ENCODE results near the gene UBASH3A. TPM values are rescaled to one million over a fixed set of nuclear protein-coding genes. Genes with fewer than 3 reads are reported as not detected.
"Not testable (repeated sequence)": the region's sequence is repeated elsewhere in the genome, so short reads cannot be mapped to it uniquely, and the experiment has no call there.

UBASH3A gene
- total RNA-seq, 1 donor from 2014 or later, result not detected

DNA sequence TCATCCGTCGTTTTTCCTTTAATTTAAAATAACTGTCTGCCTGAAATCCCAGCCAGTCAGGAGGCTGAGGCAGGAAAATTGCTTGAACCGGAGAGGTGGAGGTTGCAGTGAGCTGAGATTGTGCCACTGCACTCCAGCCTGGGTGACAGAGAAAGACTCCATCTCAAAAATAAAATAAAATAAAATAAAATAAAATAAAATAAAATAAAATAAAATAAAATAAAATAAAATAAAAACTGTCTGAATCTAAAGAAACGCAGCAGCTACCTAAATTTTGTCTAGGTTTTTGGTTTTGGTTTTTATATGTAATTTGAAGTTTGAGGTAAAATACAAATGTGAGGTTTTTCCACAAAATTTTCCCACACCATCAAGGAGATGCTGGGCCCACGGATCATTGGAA lies 5.0 kb downstream of the UBASH3A start:
- DNase-seq (ENCODE audit: low read depth), result not testable (repeated sequence)

DNA sequence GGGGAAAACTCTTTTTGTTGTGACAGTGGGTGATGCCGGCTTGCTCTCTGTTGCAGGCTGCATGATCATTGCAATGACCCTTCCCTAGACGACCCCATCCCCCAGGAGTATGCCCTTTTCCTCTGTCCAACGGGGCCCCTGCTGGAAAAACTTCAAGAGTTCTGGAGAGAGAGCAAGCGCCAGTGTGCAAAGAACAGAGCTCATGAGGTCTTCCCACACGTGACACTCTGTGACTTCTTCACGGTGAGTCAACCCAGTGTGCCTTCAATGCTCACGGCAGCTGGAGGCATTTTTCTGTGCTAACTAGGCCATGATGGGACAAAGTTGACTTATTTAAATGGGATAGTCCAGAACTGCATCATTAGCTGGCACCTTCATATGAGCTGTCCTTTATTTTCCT lies 5.7 kb downstream of the UBASH3A start:
- no peak for DNase-seq (ENCODE audit: low read depth)

DNA sequence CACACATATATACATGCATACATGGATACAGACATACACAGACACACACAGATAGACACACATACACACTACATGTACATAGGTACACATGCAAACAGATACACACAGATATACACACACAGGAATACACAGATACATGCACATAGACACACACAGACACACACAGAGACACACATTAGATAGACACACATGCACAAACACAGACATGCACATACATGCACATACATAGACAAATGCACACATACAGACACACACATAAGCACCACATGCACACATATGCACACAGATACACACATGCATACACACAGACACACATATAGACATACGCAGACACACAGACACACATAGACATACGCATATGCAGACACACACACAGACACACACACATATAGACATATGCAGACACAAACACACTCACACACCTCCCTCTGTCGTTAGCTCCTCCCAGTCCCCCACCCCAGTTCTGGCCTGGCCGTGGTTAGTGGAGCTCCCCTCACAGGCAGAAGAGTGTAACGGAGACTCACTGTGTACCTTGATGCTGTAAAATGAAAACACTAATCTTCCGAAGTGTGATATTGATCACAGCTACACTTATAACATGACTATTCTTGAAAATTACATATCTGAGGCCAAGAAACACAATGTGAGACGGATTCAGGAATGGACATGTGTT lies 7.6 kb downstream of the UBASH3A start:
- DNase-seq (ENCODE audit: low read depth), result no peak

DNA sequence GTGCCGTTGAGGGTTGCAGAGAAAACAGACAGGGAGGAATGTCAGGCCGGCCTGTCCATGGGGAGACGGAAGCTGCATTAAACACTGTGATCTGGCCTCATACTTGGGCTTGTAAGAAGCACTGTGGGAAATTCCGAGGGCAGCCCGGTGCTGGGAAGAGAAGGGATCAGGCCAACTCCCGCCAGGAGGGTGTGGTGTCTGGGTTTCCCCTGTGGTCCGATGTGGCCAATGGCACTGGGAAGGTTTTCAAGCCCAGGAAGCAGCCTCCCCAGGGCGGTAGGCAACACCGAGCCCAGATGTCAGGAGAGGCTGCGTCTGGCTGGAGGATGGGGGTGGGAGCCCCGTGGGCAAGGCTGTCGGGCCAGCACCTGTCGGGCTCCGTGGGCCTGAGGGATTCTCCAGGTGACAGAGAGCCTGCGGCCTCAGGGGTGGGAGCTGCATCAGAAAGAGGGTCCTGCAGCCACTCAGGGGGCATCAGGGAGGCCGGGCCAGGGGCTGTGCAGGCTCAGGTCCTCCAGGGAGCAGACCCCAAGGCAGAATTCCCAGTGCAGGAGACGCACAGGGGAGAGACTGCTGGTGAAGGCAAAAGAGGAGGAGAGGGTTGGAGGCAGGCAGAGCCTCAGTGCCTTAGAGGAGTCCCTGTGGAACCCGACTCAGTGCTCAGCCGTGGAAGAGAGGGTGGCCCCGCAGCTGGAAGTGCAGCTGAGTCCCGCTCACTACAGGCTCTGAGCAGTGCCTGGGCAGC lies 8.4 kb downstream of the UBASH3A start:
- no peak for DNase-seq (ENCODE audit: low read depth)

DNA sequence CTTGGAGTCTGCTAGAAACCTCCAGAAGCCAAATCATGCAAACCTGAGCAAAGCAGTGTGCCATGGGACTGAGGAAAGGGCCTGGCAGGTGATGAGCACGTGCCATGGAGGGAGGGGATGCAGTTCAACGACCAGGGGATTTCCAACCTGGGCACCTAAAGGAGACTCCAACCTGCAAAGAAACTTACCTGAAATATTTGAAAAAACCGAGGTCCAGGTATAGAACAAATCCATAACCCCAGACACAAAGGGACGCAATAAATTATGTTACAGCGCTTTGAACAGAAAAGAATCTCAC lies 8.9 kb downstream of the UBASH3A start:
- no peak for DNase-seq (ENCODE audit: low read depth)

DNA sequence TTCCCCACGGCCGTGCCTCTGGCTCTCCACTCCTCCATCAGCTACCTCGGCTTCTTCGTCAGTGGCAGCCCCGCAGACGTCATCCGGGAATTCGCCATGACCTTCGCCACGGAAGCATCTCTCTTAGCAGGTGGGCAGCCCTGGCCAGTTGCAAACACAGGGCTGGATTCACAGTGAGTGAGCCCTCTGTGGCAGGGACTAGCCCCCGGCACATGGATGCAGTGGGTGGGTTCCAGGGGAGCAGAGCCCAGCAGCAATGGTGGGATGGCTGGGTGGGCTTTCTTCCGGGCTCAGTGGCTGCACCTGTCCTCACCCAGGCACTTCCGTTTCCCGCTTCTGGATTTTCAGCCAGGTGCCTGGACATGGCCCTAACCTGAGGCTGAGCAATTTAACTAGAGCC lies 9.4 kb downstream of the UBASH3A start:
- no peak for DNase-seq (ENCODE audit: low read depth)

DNA sequence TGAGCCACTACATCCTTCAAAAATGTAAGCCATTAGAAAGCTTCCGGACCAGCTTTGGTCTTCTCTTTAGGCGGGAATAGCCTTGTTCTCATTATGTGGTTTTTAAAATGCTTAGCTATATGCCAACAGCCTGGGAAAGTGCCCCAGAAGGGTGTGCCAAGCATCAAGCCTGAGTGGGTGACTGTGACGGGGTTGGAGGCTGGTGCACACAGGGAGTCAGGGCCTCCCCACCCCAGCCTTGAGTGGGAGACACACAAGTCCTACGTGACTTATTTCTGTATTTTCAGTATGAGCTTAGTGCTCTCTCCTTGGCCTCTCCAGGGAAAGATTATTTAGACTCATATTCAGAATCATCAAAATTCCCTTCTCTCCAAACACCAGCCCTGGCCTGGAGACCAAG lies 9.8 kb downstream of the UBASH3A start:
- no peak for DNase-seq (ENCODE audit: low read depth)

DNA sequence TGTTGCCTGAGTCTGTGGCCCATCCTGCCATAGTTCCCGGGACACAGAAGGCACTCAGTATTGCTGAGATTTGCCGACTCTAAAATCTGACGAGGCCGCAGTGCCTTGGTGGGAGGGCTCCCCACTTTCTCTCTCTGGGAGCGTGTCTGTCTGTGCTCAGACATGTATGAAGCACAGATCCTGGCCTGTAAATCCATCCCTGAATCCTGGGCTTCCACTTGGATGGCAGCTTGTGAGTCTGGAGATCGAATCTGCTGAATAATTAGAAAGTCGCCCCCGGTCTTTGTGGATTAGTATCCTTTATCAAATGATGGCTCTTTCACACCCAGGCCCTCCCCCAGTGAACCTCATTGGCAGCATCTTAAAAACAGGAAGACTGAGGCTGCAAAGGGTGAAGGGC lies 10.4 kb downstream of the UBASH3A start:
- no peak for DNase-seq (ENCODE audit: low read depth)

DNA sequence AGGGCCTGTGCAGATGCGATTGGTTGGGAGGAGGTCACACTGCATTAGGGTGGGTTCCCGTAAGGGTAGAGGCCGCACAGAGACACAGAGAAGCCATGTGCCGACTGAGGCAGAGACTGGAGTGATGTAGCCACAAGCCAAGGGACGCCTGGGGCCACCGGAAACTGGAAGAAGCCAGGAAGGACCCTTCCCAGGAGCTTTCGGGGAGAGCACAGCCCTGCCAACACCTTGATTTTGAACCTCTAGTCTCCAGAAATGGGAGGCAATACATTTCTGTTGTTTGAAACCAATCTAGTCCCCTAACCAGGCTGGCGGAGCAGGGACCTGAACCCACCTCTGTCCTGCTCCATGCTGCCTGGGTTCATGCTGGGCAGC lies 10.8 kb downstream of the UBASH3A start:
- DNase-seq (ENCODE audit: low read depth), result no peak

DNA sequence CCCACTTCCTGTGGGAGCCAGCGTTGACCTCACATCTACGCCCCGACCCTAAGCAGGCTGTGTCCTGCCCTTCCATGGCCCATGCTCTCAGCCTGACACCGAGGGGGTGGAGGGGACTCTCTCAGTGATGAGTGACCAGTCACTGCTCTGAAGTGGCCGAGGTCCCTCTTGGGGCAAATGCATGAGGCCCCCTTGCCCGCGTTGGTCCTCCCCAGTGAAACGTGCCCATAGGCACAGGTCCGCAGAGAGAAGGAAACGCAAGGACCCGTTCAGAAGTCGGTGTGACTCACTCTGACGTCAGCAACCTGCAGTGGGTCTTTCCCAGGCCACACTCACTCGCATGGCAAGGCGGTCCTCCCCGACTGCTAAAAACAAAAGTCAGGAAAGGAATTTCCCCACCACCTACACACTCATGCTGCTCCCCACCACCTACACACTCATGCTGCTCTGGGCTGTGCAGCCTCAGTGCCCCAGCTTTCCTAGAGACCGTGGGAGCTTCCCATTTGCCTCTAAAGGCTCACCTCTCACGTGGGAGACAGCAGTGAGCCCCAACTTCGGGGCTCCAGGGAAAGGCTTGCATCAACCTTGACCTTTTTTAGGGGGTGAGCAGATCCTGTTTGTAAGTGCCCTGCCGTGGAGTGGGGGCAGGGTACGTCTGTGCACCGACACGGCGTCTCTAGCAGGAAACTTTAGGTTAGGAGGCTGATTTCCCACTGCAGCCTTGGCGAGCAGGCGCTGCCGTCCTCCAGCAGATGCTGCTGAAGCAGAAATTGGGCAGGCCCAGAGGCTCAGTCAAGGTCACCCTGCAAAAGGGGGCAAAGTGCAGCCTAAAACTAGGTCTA lies 11.4 kb downstream of the UBASH3A start:
- DNase-seq (ENCODE audit: low read depth), result no peak

DNA sequence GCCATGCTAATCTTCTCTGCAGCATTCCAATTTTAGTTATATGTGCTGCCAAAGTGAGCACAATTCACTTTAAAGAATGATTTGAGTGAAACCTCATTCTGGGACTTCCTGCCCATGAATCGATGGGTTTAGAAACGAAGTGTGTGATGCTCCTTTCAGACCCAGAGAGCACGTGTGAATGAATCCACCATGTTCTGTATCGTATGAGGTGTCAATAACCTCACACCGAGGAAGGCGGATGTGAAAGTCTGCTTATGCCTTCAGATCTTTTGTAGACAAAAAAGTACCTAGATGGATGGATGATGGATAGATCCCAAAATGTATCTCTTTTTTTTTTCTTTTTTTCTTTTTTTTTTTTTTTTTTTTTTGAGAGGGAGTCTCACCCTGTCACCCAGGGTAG lies 13.8 kb downstream of the UBASH3A start:
- no peak for DNase-seq (ENCODE audit: low read depth)

DNA sequence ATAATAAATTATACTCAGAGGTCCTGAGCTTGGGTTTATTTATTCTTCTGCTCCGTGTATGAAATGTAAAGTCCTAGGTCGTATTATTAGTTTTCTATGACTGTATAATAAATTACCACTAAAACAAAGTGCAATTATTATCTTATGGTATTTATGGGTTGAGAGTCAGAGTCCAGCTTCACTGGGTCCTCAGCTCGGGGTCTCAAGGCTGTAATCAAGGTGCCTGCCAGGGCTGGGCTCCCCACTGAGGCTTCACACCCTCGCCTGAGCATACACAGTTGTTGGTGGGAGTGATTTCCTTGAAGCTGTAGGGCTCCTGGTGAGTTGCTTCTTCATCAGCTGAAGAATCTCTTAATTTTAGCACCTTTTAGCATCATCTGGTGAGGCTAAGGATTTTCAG lies 15.2 kb downstream of the UBASH3A start:
- DNase-seq (ENCODE audit: low read depth), result no peak

DNA sequence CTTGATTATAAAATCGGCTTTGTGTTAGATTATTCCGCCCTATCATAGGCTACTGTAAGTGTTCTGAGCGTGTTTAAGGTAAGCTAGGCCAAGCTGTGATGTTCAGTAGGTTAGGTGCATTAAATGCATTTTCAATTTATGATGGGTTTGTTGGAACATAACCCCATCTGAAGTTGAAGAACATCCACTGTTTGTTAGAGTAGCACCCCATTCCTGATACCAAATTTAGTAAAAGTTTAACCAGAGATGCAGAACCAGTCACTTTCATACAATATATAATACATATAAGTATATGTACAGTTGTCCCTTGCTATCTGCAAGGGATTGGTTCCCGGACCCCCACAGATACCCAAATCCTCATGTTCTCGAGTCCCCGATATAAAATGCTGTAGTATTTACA lies 16.1 kb downstream of the UBASH3A start:
- no peak for DNase-seq (ENCODE audit: low read depth)

DNA sequence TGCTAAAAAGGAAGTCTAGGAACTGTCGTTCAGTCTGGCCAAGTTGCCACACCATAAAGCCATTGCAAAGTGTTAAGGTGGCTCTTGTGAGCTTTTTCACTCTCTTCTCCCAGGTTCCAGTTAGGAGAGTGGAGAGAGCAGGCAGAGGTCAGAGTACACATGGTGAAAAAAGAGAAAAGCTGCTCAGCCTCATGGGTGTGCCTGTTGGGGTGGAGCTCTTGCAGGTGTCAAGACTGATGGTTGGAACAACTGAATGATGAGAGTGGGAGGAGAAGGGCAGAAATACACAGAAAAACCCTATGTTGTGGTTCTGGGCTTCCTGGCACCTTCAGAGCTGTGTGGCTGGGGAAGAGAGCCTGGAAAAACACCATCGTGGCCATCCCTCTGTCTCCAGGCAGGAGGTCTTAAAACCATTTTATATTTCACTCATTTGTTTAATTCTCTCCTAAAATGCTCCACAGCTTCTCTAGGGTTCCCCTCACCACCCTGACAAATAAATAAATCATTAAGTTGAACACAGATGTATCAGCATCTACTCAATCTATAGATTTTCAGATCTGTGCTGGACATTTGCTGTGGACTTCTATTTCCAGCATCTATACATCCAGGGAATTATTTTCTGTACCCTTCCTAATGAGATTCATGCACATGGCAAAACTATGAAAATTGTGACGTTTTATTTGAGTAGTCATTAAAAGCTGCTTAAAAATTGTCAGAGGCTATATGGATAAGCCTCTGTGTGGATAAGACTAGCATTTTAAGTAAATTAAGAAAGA lies 17.5 kb downstream of the UBASH3A start:
- DNase-seq (ENCODE audit: low read depth), result no peak

DNA sequence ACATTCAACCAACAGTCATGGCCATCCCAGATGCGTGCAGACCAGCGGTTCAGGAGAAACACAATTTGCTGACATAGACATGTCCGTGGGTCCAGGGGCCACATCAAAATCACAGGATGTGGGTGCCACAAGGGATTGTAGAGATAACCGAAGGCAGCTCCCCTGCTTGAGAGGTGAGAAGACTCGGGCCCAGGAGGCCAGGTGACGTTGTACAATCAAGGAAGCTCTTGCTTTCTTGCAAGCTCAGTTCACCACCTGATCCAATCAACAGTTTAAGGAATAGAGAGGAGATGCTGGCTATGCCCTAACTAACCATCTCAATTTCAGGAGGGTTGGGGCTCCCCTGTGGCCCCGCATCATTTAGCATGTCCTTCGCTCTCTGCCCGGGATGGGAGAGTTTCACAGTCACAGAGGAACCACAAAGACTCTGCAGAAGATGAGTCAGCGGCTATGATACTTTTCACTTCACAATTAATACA lies 19.5 kb downstream of the UBASH3A start:
- DNase-seq (ENCODE audit: low read depth), result no peak

DNA sequence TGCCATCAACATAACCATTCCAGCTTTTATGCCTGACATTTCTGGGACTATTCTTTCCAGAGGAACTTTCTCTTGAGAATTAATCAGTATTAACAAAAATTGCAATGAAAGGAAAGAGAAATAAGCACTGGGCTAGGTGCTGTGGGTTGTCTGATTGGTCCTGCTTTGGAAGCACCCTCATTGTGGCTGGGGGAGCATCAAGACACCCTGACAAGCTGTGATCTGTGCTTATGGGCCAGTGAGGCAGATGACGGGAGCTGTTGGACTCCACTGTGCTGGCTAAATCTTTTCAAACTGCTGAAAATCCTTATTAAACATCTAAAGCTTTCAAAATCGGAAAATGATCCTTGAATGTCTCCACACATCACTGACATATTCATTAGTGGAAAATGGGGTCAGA lies 20.0 kb downstream of the UBASH3A start:
- no peak for DNase-seq (ENCODE audit: low read depth)

DNA sequence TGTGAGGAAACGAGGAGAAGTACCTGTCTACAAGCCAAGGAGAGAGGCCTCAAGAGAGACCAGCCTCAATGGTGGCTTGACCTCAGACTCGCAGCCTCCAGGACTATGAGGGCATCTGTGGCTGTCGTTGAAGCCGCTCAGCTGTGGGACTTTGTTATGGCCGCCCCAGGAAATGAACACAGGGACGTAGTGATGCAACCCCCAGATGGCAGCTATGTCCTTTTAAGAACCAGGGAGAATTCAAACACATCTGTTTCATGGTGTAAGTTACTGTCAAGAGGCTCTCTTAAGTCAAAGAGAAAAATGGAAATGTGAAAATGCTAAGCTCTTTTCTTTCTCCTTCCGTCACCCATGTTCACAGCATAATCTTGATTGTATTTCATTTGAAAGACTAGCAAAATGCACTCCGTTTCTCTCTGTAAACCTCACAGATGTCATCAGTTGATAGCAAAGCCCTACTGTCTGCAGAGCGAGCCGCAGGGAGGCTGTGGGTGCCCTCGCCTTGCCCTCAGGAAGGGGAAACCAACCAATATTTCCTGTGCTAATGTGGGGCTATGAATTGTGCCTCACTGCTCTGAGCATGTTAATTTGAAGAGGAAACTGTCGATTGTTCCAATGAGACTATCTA lies 21.3 kb downstream of the UBASH3A start:
- no peak for DNase-seq (ENCODE audit: low read depth)

DNA sequence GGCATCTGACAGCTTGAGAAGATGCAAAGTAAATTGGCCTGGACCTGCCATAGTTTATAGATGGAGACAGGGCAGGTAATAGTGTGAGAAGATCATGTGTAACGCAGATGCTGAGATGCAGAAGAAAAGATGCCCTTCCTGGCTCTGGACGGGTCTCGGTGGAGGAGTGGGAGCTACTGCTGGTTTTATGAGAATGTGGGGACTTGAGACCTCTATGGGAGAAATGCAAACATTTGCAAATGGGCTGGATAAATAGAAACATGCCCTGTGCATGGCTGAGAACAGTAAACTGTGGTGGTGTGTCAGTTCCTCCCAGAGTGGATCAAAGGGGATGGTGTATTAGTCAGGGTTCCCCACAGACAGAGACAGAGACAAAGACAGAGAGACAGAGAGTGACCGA lies 21.9 kb downstream of the UBASH3A start:
- no peak for DNase-seq (ENCODE audit: low read depth)

DNA sequence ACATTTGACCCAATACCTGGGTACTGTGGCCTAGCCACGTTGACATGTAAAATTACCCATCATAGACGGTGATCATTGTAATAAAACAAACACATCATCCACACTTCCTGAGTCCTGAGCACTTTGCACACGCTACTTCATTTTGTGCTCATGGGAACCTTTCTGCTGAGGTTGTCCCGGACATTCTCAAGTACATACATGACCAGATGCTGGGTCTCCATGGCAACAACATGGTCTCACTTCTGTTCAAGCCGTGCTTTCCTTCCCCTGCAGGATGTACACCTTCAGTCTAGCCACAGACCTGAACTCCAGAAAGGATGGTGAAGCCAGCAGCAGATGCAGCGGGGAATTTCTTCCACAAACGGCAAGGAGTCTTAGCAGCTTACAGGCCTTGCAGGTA lies 22.7 kb downstream of the UBASH3A start:
- no peak for DNase-seq (ENCODE audit: low read depth)

DNA sequence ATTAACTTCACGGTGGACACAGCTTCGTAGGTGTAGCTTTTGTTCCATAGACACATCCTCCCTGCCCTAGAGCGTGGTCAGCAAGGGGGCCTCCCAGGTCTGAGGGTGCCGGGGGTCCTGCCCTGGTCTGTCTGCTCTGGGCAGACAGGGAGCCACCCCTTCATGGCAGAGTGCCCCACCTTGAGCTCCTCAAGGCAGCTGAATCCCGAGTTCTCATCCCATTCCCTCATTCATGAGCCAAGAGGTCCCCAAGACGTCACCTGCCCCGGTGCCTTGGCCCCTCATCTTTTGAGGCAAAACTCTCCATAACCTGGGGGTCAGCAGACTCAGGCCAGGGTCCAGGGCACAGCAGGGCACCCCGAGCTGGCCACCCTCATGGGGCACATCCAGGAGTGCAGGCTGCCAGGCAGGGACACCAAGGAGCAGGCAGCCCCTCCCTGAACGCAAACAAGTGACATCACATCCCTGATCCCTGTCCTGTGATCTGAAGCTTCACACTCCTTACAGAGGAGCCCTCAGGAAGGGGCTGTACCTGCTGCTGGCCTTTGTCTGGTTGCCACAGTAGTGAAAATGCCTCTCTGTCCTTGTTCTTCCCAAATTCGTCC lies 23.3 kb downstream of the UBASH3A start:
- no peak for DNase-seq (ENCODE audit: low read depth)

All from myocyte (in vitro differentiated cells).